Stimulated activated CD4-positive, alpha-beta T cell treated with anti-CD3 and anti-CD28 coated beads, Interleukin-4, amount 100 ng/mL, for 24 hours (primary cell): Measurements from ENCODE around the gene SPINK5.

ENCODE experiments used
- DNase-seq: peaks from one replicate; pipeline ENCODE4 v3.0.0-alpha.2; 2020

The SPINK5 gene

DNA sequence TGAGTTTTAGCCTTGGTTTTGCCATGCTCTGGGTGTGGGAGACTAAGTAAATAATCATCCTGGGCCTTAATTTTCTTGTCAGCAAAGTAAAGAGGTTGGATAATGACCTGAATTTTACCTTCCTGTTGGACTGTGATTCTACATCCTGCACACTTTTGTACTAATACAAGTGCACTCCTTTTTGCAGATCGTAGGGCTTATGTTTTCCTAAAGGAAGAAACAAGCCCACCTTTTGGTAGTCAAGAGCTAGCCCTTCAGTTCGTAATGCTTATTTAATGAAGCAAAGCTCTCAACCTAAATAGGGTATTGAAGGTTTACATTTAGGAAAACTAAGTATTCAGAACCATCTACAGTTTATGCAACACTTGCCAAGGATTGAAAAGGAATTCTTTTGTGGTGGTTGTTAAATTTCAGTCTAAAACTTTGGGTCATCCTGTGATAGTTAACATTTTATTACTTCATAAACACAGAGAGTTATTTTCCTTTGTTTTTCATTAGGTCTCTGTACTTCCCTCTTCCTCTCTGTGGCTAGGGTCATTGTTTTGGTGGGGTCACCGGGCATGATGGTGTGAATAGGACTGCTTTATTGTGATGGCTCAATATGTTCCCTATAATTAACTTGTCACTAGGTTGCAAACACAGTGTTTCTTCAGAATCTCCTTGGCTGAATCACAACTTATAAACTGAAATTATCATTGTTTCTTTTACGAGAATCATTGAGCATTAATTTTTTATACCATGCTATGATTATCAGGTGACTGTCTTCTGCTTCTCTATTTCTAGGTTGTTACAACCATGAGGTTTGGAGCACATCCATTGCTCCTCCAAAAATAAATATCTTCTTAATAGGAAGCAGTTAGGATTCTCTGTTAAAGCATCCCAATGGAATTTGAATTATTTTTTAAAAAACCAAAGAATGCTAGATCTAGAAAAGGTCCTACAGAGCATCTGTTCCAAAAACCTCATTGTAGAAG lies 28.5 kb downstream of the SPINK5 start:
- no peak for DNase-seq

DNA sequence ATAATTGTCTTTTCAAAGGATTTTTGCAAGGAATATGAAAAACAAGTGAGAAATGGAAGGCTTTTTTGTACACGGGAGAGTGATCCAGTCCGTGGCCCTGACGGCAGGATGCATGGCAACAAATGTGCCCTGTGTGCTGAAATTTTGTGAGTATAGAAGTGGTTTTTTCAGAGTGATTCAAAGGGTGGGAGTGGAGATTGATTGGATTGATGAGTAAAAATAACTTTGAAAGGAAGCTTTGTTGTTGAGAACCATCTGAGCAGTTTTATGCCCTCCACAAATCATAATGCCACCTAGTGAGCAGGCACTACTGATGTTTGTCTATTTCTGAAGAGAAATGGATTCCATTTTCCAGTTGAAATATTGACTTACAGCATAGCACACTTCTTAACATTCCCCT lies 30.6 kb downstream of the SPINK5 start:
- no peak for DNase-seq

DNA sequence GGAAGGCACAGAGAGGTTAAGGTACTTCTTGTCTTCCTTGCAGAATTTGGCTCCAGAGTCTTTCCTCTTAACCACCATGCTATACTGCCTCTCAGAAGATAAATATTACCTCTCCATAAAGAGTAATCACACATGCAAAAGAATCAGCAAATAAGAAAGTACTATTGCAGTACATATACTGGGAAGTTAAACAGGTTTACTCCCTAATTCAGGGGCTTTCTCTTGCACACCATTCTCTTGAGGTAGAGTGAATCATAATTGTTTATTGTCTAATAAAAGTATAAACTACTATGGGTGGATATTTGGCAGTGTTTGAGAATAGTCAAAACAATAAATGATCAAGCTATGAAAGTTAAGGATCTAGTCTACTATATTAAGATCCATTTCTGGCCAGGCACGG lies 40.4 kb downstream of the SPINK5 start:
- no peak for DNase-seq

DNA sequence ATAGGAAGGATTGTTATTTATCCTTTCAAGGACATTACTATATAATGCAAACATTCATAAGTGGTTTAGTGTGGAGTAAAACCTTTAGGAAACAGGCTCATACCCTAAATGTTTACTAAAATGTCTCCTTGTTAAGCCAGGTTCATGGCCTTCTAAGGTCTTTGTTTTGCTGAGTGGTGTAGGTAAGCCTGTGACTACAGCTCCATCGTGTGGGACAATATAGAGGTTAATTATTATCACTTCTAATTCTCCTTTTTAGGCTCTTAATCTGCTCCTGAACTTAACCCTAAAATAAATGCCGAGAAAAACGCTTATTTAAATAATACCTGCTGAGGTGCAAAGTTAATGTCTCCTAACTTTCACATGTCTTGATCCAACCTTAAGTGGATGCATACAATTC lies 43.8 kb downstream of the SPINK5 start:
- DNase-seq = no peak

DNA sequence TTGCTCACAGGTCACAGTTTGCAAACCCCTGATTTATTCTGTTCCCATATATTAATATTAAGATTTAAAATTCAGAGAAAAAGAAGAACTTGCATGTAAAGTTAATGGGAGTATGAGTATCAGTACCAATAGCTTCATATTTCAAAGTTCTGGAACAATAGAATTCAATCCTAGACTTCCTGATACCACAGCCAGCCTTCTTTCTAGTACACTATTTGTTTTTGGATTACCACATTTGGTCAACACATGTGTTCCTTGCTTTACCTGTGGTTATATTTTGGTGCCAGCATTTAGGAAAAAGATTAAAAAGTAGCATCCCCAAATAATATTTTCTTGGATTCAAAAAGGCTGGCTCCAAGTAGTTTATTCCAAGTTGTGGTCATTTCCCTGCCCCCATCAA lies 49.5 kb downstream of the SPINK5 start:
- no peak for DNase-seq

DNA sequence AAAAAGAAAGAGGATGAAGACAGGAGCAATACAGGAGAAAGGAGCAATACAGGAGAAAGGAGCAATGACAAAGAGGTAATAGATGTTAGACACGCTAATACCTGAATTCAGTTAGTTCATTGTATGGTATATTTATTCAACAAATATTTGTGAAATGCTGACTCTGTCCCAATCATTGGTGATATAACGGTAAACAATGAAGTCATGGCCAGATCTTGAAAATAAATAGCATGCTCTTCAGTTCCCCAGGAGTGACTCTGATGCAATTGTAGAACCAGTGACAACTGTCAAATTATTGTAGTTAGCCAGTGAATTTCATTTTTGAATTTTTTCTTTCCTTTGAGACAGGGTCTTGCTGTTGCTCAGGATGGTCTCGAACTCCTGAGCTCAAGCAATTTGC lies 56.5 kb downstream of the SPINK5 start:
- no peak for DNase-seq

DNA sequence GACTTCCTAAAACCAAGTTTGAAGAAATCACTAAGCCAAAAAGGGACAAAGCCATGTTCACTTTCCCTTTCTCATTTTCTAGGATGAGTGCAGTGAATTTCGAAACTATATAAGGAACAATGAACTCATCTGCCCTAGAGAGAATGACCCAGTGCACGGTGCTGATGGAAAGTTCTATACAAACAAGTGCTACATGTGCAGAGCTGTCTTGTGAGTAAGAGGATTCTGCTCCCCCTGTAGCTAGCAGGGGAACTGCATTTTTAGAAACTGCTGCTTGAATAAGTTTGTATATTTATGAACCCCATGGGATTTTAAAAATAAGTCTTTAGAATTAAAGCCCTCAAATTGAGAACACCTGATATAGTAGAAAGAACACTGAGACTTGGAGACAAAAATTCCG lies 61.9 kb downstream of the SPINK5 start:
- DNase-seq = no peak

DNA sequence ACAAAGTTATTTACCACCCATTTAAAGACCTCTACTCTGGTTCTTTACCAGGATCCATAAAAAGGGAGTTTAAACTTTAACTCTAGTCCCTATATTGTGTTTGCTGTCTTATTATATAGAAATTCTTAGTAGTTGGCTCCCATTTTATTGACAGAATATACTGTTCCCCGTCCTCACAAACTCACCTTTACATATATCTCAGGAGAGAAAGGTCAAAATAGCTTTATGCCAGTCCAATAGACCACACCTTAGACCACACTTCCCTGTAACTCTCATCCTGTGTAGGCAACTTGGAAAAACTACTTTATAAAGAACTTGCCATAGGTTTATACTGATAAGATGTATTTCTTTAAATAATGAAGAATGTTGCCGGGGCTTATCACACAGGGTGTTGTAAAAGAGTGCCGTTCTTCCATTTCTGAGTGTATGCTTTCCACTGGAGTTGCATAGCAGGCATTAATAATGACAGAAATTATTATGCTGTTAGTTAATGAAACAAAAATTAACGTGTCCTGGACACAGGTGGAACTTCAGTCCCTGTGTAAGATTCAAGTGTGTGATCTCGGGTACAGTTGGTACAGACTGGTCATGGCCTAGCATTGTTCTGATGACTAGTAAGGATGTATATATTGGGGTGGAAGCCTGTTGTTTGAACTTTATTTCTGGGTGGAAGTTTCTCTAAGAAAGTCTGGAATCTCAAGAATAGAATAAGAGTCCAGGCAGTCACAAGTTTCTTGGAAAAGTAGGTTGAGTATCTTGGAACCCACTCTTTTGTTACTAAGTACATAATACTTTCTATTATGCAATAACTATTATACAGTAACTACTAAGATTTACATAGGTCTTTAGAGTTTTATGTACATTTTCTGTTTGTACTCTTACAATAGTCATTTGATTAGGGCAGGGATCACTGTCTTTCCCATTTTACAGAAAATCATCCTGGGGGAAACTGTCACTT lies 71.6 kb downstream of the SPINK5 start:
- DNase-seq = no peak

DNA sequence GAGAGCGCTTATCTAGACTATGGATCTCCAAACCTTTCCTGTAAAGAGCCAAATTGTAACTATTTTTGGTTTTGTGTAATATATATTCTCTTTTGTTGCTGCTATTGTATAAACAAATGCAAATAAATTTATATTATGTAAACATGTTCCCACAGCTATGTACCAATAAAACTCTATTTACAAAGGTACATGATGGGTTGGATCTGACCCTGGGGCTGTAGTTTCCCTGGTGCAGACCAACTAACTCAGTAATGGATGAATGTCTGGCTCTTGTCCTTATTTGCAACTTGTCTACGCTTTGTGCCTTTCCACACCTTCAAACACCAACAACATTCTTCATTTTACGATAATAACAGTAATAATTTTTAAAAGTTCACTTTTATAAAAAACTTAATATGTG lies 77.1 kb downstream of the SPINK5 start:
- no peak for DNase-seq

DNA sequence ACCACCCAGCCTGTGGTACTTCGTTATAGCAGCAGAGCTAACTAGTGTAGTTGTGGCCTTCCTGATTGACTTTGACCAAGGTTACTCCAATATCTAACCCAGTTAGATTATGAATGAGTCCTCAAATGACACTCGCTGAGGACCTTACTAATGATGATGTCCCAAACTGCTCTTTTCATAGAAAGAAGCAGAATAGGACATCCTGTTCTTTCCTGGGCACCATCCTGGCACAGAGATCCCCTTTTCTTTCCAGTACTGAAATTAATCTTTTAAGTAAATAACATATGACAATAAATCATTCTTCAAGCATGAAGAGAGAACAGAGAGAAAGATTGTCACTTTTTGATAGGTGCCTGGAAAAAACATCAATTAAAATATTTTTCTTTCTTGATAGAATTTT lies 77.9 kb downstream of the SPINK5 start:
- no peak for DNase-seq

DNA sequence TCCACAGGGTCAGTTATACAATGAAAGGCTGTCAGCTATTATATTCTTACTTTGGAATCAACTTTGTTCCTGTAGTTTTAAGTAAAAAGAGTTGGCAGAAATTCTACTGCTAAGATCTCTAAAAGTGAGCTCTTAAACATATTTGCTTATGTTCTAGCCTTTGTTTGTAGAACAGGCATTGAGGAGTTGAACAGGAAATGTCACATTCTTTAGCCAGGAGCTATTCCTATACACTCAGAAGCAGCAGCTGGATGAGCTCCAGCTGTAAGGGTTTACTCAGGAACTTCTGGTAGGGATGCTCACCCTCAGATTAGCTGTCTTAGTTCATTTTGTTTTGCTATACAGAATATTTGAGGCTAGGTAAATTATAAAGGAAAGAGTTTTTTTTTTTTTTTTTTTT lies 82.1 kb downstream of the SPINK5 start:
- DNase-seq = no peak

DNA sequence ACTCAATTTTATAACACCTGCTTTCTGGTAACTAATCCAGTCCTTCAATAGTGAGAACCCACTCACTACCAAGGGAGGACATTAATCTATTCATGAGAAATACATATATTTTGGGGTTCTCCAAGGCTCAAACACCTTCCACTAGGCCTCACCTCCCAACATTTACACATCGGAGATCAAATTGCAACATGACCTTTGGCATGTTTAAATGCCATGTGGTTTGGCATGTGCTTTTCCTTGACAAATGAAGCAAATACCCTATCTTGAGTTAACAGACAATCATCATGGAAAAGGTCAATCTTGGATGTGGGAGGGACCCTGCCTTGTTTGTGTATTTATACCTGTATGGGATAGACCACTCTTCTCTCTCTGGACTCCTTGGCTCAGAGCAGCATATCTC lies 82.7 kb downstream of the SPINK5 start:
- DNase-seq = no peak

DNA sequence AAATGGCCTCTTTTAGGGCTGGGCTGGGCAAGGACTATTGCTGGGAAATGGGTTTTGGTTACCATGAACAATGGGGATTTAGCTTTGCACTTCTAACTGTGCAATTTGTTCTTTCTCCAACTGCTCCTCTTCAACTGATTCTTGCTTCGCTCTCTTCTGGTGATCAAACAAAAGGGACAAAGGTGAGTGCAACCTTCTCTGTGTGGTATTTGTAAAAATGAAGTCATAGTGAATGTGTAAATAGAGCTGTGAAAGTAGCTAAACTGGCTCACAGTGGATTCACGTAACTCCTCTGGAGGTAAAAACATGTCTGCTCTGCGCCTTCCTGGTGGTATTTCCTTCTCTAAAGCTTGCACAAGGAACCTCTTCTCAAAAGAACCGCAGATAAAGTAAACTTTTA lies 83.6 kb downstream of the SPINK5 start:
- no peak for DNase-seq

DNA sequence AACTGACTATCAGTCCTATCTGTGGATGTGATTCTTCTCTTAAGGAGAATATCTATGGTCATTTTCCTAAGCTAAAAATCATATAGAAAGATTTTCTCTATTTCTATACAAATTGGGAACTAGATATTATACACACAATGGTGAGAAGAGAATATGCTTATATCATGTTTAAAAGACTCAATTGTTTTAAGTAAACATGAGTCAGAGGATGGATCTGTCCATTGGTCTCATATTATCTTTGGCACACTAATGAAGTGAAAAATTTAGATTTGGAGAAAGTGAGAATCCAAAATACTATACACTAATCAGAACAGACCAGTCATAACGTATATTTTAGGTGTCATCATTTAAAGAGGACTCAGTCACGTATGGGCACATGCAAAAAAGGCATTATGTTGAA lies 88.1 kb downstream of the SPINK5 start:
- DNase-seq = no peak

DNA sequence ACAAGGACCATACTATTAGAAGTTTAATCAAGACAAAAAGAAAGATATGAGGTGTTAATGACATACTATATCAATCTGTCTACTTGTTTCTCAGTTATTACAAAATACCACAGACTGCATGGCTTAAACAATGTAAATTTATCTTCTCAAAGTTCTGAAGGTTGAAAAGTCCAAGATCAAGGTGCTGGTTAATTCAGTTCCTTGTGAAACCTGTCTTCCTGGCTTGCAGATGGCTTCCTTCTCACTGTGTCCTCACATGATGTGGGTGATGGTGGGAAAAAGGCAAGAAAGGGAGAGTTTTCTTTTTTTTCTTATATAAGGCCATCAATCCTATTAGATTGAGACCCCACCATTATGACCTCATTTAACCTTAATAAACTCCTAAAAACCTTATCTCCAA lies 89.0 kb downstream of the SPINK5 start:
- DNase-seq = no peak

DNA sequence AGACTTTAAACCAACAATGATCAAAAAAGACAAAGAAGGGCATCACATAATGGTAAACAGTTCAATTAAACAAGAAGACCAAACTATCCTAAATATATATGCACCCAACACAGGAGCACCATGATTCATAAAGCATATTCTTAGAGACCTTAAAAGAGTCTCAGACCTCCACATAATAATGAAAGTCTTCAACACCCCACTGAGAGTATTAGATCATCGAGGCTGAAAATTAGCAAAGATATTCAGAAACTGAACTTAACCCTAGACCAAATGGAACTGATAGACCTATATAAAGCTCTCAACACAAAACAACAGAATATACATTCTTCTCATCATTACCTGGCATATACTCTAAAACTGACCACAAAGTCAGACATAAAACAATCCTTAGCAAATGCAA lies 92.8 kb downstream of the SPINK5 start:
- DNase-seq = no peak

DNA sequence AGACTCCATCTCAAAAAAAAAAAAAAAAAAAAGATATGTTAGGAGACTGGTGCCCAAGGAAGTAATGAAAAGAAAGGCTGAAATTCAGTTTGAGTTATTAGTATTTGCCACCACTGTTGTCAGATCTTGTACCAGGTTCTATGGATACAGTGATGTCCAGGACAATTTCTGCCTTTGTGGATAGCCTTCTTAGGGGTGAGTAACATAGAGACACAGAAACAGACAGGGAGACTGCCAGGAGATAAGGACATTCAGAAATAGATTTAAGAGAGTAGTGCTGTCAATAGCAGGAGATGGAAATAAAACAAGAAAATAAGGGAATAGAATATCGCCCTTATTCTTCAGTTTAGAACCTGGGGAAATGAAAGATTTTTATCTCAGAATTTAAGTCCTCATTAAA lies 98.3 kb downstream of the SPINK5 start:
- DNase-seq = no peak

DNA sequence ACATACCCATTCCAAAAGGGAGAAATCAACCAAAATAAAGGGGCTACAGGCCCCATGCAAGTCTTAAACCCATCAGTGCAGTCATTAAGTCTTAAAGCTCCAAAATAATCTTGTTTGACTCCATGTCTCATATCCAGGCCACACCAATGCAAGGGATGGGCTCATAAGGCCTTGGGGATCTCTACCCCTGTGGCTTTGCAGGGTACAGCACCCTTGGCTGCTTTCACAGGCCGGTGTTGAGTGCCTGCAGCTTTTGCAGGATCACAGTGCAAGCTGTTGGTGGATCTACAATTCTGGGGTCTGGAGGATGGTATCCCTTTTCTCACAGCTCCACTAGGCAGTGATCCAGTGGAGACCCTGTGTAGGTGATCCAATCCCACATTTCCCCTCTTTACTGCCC lies 99.6 kb downstream of the SPINK5 start:
- DNase-seq = no peak

DNA sequence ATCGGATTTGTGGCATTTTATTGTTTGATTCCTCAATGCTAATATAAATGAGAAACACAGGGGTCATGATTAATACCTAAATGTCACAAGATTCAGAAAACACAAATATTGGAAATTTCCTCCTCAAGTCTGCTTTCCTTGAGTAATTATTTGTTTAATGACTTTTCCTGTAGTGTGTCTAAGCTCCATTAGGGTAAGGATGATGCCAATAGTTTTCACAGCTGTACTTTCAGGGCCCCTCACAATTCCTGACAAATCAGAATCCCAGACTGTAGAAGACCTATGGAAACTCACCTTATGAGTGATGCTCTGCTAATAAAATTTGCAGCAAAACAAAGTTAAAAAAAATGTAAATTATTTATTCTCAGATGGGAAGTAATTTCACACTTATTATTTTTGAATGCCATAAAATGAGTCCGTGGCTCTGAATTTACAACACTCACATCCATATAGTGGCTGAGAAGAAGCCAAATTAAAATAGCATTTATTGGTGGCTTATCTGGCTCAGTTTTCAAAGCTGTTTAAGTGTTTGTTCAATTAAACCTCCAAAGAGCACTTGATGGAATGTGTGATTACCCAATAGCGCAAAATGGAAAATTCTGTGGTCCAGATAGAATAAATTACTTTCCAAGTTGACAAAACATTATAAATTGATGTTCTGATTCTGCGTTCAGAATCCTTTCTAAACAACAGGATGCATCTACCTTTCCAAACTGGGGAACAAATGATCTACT lies 102.9 kb downstream of the SPINK5 start:
- no peak for DNase-seq

DNA sequence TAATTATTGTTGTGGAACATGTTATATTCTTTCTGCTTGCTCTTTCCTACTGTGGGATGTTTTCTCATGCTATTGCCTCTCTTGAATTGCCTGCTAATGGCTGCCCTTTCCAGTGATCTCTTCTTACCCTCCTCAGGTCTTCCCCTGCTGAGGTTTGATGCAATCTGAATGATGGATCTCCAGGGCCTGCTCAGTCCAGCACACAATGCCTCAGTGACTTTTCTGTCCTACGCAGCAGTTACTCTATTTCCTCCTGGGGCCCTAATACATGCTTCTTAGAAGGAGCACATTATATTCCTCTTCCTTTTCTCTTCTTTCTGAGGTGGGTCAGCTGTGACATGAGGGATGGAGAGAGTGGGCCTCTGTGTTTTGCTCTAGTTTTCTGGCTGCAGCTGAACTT lies 104.5 kb downstream of the SPINK5 start, which contains the start of gene SPINK14:
Gene SPINK14 (plus strand): TSS at position 301 of the 400 bp plus-strand sequence. CDS start 1,187 bp downstream, outside the sequence.
- DNase-seq = no peak

DNA sequence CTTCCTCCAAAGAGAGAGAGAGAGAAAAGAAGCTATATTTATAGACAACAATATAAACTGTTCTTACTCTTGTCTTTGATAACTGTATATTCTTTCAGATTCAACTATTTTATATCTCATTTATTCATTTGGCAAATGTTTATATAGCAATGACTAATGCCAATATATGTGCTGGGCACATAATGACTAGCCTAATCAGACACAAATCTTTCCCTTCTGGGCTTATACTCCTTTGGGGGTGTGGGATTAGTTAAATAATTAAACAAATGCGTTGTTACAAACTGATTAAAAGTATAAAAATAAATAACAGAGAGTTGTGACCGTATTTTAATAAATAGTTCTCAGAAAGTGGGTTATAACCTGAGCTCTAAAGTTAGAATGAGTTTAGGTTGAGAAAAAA lies 108.6 kb downstream of the SPINK5 start:
- no peak for DNase-seq

DNA sequence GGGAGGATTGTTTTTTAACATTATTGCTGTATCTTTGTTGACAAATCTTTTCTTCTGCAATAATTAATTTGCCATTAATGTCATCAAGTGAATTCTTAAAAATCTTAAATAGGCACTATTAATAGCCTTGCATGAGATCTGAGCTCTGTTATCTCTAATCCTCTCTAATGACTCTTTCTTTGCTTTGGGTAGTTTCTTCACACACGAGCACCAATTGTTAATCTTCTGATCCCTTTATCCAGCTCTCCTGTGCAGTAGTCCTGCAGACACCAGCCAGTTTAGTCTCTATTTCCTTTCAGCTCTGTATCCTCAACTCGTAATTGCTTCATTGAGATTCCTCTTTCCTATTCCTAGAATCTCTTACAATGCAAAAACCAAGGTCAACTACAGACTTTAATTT lies 112.7 kb downstream of the SPINK5 start:
- no peak for DNase-seq

DNA sequence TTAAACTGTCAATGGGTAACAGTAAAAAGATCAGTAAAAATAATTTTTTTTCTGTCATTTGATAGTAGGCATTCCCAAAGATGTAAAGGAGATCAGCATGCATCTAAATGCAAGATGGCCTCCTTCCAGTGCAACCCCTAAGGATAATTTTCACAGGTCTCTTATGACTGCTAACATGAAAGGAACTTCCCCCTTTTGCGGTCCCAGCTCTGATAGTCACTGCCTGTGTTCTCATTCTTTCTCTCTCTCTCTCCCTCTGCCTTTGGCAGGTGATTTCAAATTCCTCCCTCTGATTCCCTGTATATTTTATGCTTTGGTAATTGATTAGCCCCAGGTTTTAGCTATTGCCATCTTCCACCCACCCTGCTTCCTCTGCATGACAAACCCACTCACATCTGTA lies 113.4 kb downstream of the SPINK5 start:
- DNase-seq = no peak
